GM23248 (cell line): ENCODE data around the gene CPT1C.

Experiments used
- EZH2 ChIP-seq: fragments of 200-600 bp; sonication (generic); IDR thresholded peaks from 2 replicates; pipeline ENCODE4 v1.6.1; 2018; ENCODE audit warnings: antibody characterized with exemption, mild to moderate bottlenecking; ENCODE audit not compliant: insufficient read depth, poor library complexity, severe bottlenecking
- EZH2phosphoT487 ChIP-seq: fragments of 200-600 bp; sonication (generic); IDR thresholded peaks from 2 replicates; pipeline ENCODE4 v1.6.1; 2018; ENCODE audit warnings: antibody characterized with exemption, moderate library complexity, mild to moderate bottlenecking, low read depth; ENCODE audit not compliant: insufficient read depth

DNA sequence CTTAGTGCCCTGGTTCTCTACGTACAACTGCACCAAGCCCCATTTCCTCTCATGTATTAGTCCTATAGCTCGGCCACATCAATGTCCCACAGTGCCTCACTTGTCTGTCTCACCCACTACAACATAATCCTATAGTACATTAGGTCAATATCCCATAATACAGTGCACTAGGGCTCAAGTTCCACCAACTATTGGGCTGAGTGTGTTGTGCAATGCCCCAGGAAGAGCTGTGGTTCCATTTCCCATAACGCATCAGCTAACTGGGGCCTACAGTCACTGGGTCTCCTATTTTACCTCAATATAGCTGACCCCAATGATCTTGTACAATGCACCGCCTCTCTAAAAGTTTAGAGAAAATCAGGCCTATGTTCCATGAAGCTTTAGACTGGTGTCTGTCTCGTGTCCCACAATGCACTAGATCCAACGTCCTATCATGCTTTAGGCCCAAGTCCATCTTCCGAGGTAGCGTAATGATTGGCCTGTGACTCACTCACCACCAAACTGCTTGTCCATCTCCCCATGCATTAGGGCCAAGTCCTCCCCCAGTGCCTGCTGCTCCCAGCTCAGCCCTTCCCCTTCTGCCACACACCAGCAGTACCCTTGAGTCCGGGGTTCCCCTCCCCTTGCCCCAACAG, 50.4 kb downstream of the CPT1C start:
- TF ChIP-seq EZH2 (no peak), EZH2phosphoT487 (no peak)
